Prostate gland (tissue), 2 donors: Measurements from ENCODE around the gene LRRC53. TPM values are rescaled to one million over a fixed set of nuclear protein-coding genes. Genes with fewer than 3 reads are reported as not detected.

Experiments used
- DNase-seq: peaks from one replicate; pipeline ENCODE4 v3.0.0-alpha.2; 2019; ENCODE audit warnings: low spot score
- H3K27ac ChIP-seq, 2 donors: fragments of 200-600 bp; sonication (generic); 2 replicates each; pipeline ENCODE4 v1.5.1; 2017 to 2019
- H3K27me3 ChIP-seq: fragments of 200-600 bp; sonication (generic); replicated peaks from 2 replicates; pipeline ENCODE4 v1.5.1; 2019; ENCODE audit not compliant: insufficient read depth
- H3K36me3 ChIP-seq, 2 donors: fragments of 200-600 bp; sonication (generic); 1 replicate in 1 of 2; 2 replicates in 1 of 2; pipeline versions ENCODE4 v1.5.1 to v1.8.1; 2017 to 2019
- H3K4me1 ChIP-seq: fragments of 200-600 bp; sonication (generic); replicated peaks from 2 replicates; pipeline ENCODE4 v1.5.1; 2019
- H3K4me3 ChIP-seq, 2 donors: fragments of 200-600 bp; sonication (generic); 2 replicates each; pipeline ENCODE4 v1.5.1; 2017 to 2019
- H3K9me3 ChIP-seq: fragments of 200-600 bp; sonication (generic); 2 replicates; pipeline ENCODE4 v1.5.1; 2017
- CTCF ChIP-seq, 4 experiments: fragments of 200-600 bp in 2 of 4; fragments of 450-650 bp in 2 of 4; sonication (generic) in 2 of 4; IDR thresholded peaks; 1 replicate in 3 of 4; 2 replicates in 1 of 4; pipeline ENCODE4 v1.5.1; 2016 to 2019; ENCODE audit warnings: antibody characterized with exemption in 4 of 4, mild to moderate bottlenecking in 2 of 4, moderate library complexity in 2 of 4
- POLR2A ChIP-seq: fragments of 450-650 bp; IDR thresholded peaks from one replicate; pipeline ENCODE4 v1.6.1; 2016; ENCODE audit warnings: antibody characterized with exemption, mild to moderate bottlenecking
- POLR2AphosphoS5 ChIP-seq: sonication (generic); formaldehyde crosslinking; IDR thresholded peaks from one replicate; pipeline ENCODE4 v1.6.1; 2017; ENCODE audit warnings: antibody characterized with exemption
- WGBS: methylation state at CpG from one replicate; pipeline ENCODE4 v1.1.5; 2018; 5-methylcytosine and 5-hydroxymethylcytosine counted together
- intact Hi-C: fragments of 100-400 bp; cut with DNase I; formaldehyde crosslinking; loops from one replicate; pipeline ENCODE4 v1.14.2; 2022
- total RNA-seq, 2 donors: library from RNA; depleted of rRNA; stranded (reverse); fragments of >200 nt; gene quantifications; one replicate each; pipeline ENCODE4 v1.1.0, GENCODE V29; 2016

Gene LRRC53
- total RNA-seq, 2 donors from 2014 or later, result not detected

GRCh38 chr1:74531796-74532195, 19.4 kb upstream of the LRRC53 start:
- WGBS, result 39% methylated on average over 1 of the region's 1 CpG
- Histone ChIP-seq H3K27me3 (no peaks in the 10 kb centered on the region), H3K27ac (no peak overlapping the region), H3K36me3 (no peaks in the 10 kb centered on the region), H3K9me3 (no peaks in the 10 kb centered on the region), H3K4me3 (no peak overlapping the region), H3K4me1 (no peaks in the 10 kb centered on the region)
- intact Hi-C loops, result no loop called here
- no peak for TF ChIP-seq POLR2A
- TF ChIP-seq CTCF (IDR thresholded peaks at IDR 0.05), result no peak
- TF ChIP-seq POLR2AphosphoS5, result no peak
- no peak for DNase-seq

GRCh38 chr1:74530892-74531291, 18.5 kb upstream of the LRRC53 start:
- H3K4me1 ChIP-seq, result no peaks in the 10 kb centered on the region
- no peak for DNase-seq
- H3K9me3 ChIP-seq, result no peaks in the 10 kb centered on the region
- no peak for TF ChIP-seq POLR2A
- no peak for TF ChIP-seq CTCF (IDR thresholded peaks at IDR 0.05)
- TF ChIP-seq POLR2AphosphoS5, result no peak
- H3K27ac ChIP-seq, result no peak overlapping the region
- no peaks in the 10 kb centered on the region for H3K27me3 ChIP-seq
- intact Hi-C loops, result no loop called here
- no peaks in the 10 kb centered on the region for H3K36me3 ChIP-seq
- H3K4me3 ChIP-seq, result no peak overlapping the region

DNA sequence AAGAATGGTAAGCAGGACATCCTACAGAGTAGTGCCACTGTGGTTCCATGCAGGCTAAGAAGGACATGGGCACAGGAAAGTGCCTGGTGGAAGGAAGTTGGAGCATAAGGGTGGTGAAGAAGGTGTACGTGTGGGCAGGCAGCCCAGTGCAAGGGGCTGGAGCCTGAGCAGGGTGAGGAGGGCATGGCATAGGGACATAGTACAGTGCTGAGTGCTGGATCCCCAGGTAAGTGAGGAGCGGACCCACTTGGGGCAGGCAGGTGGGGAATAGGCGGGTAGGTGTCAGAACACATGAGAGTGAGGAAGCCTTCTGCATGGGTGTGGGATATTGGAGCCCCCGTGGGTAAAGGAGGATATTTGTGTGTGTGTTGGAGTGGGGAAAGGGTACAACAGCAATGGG, 15.7 kb upstream of the LRRC53 start:
- H3K4me1 ChIP-seq, result no peaks in the 10 kb centered on the region
- no peaks in the 10 kb centered on the region for H3K36me3 ChIP-seq
- intact Hi-C loops, result no loop called here
- H3K27ac ChIP-seq, result no peak overlapping the region
- no peaks in the 10 kb centered on the region for H3K27me3 ChIP-seq
- no peaks in the 10 kb centered on the region for H3K9me3 ChIP-seq
- WGBS, result 91% methylated on average over 4 of the region's 4 CpGs
- no peak overlapping the region for H3K4me3 ChIP-seq
- TF ChIP-seq POLR2A (no peak), CTCF (IDR thresholded peaks at IDR 0.05) (no peak), POLR2AphosphoS5 (no peak)
- DNase-seq, result no peak

DNA sequence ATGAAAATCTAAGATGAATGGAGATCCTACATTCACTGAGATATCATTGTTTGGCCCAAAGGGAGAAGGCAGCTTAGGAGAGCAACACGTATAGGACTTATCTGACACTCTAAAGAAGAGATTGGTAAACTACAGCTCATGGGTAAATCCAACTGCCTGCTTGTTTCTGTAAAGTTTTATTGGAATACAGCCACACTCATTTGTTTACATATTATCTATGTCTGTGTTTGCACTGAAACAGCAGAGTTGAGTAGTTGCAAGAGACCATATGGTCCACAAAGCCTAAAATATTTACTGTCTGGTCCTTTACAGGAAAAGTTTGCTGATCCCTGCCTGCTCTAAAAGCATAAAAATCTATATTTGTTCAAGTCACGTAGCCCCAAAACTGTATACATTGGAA, 14.3 kb upstream of the LRRC53 start:
- DNase-seq, result no peak
- Histone ChIP-seq H3K27ac (no peak overlapping the region), H3K4me3 (no peak overlapping the region), H3K9me3 (no peaks in the 10 kb centered on the region), H3K4me1 (no peaks in the 10 kb centered on the region), H3K36me3 (no peaks in the 10 kb centered on the region), H3K27me3 (no peaks in the 10 kb centered on the region)
- intact Hi-C loops, result no loop called here
- WGBS, result 27% methylated on average over 2 of the region's 2 CpGs
- TF ChIP-seq POLR2AphosphoS5 (no peak), CTCF (IDR thresholded peaks at IDR 0.05) (no peak)

DNA sequence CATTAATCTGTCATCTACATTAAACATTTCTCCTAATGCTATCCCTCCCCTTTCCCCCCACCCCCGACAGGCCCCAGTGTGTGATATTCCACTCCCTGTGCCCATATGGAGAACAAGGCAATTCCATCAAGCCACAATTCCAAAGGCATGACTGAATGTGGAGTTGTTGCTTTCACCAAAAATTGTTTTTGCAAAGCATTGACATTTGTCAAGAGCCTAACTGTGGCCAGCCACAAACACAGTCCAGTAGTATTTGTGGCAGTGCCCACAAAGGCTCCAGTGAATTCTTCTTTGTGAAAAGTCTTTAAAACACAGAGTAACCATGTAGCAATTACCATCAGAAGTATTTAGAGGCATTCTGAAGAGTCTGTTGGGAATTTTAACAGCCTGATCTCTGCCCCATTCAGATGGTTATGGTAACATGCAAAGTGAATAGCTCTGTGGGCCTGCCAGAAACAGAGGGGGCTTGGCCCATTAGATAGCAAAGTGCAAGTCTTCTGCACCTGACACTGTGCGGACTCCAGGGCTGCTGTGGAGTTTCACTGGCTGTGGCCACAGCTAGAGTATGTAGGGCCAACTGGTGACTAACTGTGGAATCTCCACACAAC, 11.6 kb upstream of the LRRC53 start:
- TF ChIP-seq CTCF (IDR thresholded peaks at IDR 0.05), result no peak
- TF ChIP-seq POLR2A, result no peak
- no peak for TF ChIP-seq POLR2AphosphoS5
- H3K4me1 ChIP-seq, result no peaks in the 10 kb centered on the region
- WGBS, result 68% methylated on average over 2 of the region's 2 CpGs
- intact Hi-C loops, result no loop called here
- DNase-seq, result no peak
- H3K27me3 ChIP-seq, result no peaks in the 10 kb centered on the region
- no peak overlapping the region for H3K27ac ChIP-seq
- no peak overlapping the region for H3K4me3 ChIP-seq
- H3K9me3 ChIP-seq, result no peaks in the 10 kb centered on the region
- no peaks in the 10 kb centered on the region for H3K36me3 ChIP-seq
